OCI-LY1 (cell line): Measurements from ENCODE around the gene TAB3.

Source experiments
- H2AFZ ChIP-seq: fragments of 200-600 bp; sonication (generic), shearing (Covaris generic); 2 replicates; pipeline ENCODE4 v1.6.0; 2014; ENCODE audit warnings: antibody characterized with exemption, mild to moderate bottlenecking, low read length
- H3F3A ChIP-seq: fragments of 200-600 bp; sonication (generic), shearing (Covaris generic); 2 replicates; pipeline ENCODE4 v1.6.0; 2014; ENCODE audit warnings: mild to moderate bottlenecking, antibody characterized with exemption, low read length, moderate library complexity; ENCODE audit not compliant: insufficient read depth
- H3K27ac ChIP-seq: fragments of 200-600 bp; sonication (generic); 2 replicates; pipeline ENCODE4 v1.5.1; 2014; ENCODE audit warnings: low read length, mixed run types, mild to moderate bottlenecking, low read depth; ENCODE audit not compliant: poor library complexity, severe bottlenecking
- H3K27me3 ChIP-seq: fragments of 200-600 bp; sonication (generic); 2 replicates; pipeline ENCODE4 v1.6.0; 2014; ENCODE audit warnings: antibody characterized with exemption, mild to moderate bottlenecking, low read length, moderate library complexity; ENCODE audit not compliant: insufficient read depth
- H3K36me3 ChIP-seq: fragments of 200-600 bp; sonication (generic); 2 replicates; pipeline ENCODE4 v1.6.1; 2014; ENCODE audit warnings: mild to moderate bottlenecking, antibody characterized with exemption, low read length, moderate library complexity, mixed read lengths; ENCODE audit not compliant: insufficient read depth
- H3K4me1 ChIP-seq: fragments of 200-600 bp; sonication (generic); 2 replicates; pipeline ENCODE4 v1.5.1; 2014; ENCODE audit warnings: mild to moderate bottlenecking, low read length, moderate library complexity; ENCODE audit not compliant: insufficient read depth, severe bottlenecking
- H3K4me2 ChIP-seq: fragments of 200-600 bp; sonication (generic), shearing (Covaris generic); 2 replicates; pipeline ENCODE4 v1.6.1; 2014; ENCODE audit warnings: low read length
- H3K4me3 ChIP-seq: fragments of 200-600 bp; sonication (generic); 2 replicates; pipeline ENCODE4 v1.5.1; 2014; ENCODE audit warnings: low read length, low read depth, mild to moderate bottlenecking, mixed read lengths; ENCODE audit not compliant: poor library complexity, severe bottlenecking
- H3K79me2 ChIP-seq: fragments of 200-600 bp; shearing (Covaris generic); 2 replicates; pipeline ENCODE4 v1.6.1; 2016; ENCODE audit warnings: mixed run types, low read length, mixed read lengths; ENCODE audit not compliant: insufficient read depth
- H3K9ac ChIP-seq: fragments of 200-600 bp; sonication (generic), shearing (Covaris generic); 2 replicates; pipeline ENCODE4 v1.6.1; 2014; ENCODE audit warnings: mild to moderate bottlenecking, low read length, mixed read lengths
- H3K9me2 ChIP-seq: fragments of 200-600 bp; sonication (generic), shearing (Covaris generic); 2 replicates; pipeline ENCODE4 v1.6.1; 2014; ENCODE audit warnings: low read depth, mild to moderate bottlenecking, low read length, mixed read lengths
- H3K9me3 ChIP-seq: fragments of 200-600 bp; shearing (Covaris generic); 2 replicates; pipeline ENCODE4 v1.6.1; 2014; ENCODE audit warnings: low read length, mixed read lengths
- H4K20me1 ChIP-seq: fragments of 200-600 bp; sonication (generic), shearing (Covaris generic); 2 replicates; pipeline ENCODE4 v1.6.0; 2016; ENCODE audit warnings: mild to moderate bottlenecking, low read length; ENCODE audit not compliant: insufficient read depth
- CTCF ChIP-seq: fragments of 200-600 bp; sonication (generic), shearing (Covaris generic); IDR thresholded peaks from 2 replicates; pipeline ENCODE4 v1.5.1; 2017; ENCODE audit warnings: mild to moderate bottlenecking, antibody characterized with exemption, low read length, moderate library complexity, mixed read lengths
- EZH2 ChIP-seq: fragments of 200-600 bp; sonication (generic), shearing (Covaris generic); IDR thresholded peaks from 2 replicates; pipeline ENCODE4 v1.8.0; 2017; ENCODE audit warnings: borderline replicate concordance, mixed run types, mild to moderate bottlenecking, antibody characterized with exemption, low read length, moderate library complexity, mixed read lengths

The TAB3 gene

GRCh38 chrX:30898886-30899285 is 9.8 kb upstream of the TAB3 start:
- TF ChIP-seq EZH2 (no peak), CTCF (no peak)
- Histone ChIP-seq H4K20me1 (no peaks in the 10 kb centered on the region), H3K4me2 (no peak overlapping the region), H3K4me1 (no peaks in the 10 kb centered on the region), H3K36me3 (no peaks in the 10 kb centered on the region), H3F3A (no peaks in the 10 kb centered on the region), H3K9ac (no peak overlapping the region), H3K9me2 (no peaks in the 10 kb centered on the region), H3K4me3 (no peak overlapping the region), H3K27ac (no peak overlapping the region), H2AFZ (no peak overlapping the region), H3K27me3 (no peaks in the 10 kb centered on the region), H3K9me3 (no peaks in the 10 kb centered on the region), H3K79me2 (no peaks in the 10 kb centered on the region)

DNA sequence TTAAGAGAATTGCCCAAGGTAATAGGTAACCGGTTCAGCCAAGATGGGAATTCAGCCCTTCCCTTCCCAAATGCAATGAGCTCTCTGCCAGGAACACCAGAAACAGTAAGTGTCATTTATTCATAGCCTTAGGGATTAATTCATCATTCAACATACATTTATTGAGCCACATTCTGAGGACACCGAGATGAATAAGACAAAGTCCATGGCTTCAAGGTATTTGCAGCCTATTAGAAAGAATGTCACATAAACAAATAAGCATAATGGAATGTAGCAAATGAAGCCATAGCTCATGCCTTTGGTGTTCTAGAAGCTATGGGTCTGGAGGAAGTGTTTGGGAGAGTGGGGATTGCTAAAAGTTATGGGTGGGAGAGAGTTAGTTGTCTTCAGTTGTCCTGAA is 6.3 kb upstream of the TAB3 start:
- Histone ChIP-seq H3K36me3 (no peaks in the 10 kb centered on the region), H3K27ac (no peak overlapping the region), H3K4me1 (no peaks in the 10 kb centered on the region), H3K9me2 (no peaks in the 10 kb centered on the region), H4K20me1 (no peaks in the 10 kb centered on the region), H3K9ac (no peak overlapping the region), H3F3A (no peaks in the 10 kb centered on the region), H3K27me3 (no peaks in the 10 kb centered on the region), H3K9me3 (no peaks in the 10 kb centered on the region), H2AFZ (no peak overlapping the region), H3K79me2 (no peaks in the 10 kb centered on the region), H3K4me3 (no peak overlapping the region), H3K4me2 (no peak overlapping the region)
- TF ChIP-seq EZH2 = no peak
- TF ChIP-seq CTCF = no peak

DNA sequence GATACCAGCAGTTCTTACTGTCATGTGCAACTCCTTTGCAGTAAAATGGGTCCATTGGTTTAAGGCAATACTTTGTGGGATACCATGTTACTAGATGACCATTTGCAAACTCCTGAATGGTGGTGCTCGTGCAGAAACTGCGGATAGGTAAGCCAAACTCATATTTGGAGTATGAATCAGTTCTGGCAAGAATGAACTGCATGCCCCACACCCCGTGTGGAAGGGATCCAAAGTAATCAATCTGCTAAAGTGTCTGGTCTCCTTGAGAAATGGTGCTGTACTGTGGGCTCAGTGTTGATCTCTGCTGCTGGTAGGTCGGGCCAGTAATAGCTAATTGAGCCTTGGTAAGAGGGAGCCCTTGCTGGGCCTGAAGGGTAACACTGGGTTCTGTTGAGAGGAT is 4.2 kb upstream of the TAB3 start:
- Histone ChIP-seq H3K36me3 (no peaks in the 10 kb centered on the region), H4K20me1 (no peaks in the 10 kb centered on the region), H3K9me3 (no peaks in the 10 kb centered on the region), H3K9me2 (no peaks in the 10 kb centered on the region), H3K9ac (no peak overlapping the region), H3K27ac (no peak overlapping the region), H3K79me2 (0 out of 2 replicates have a peak, but pooled peaks cover 2% of the 10 kb centered on the region), H3K4me2 (no peak overlapping the region), H3K4me3 (no peak overlapping the region), H3K4me1 (peaks cover 9% of the 10 kb centered on the region), H3F3A (no peaks in the 10 kb centered on the region), H2AFZ (no peak overlapping the region), H3K27me3 (no peaks in the 10 kb centered on the region)
- no peak for TF ChIP-seq CTCF
- no peak for TF ChIP-seq EZH2
